ENCODE results near the gene PSMD14.

The PSMD14 gene

DNA sequence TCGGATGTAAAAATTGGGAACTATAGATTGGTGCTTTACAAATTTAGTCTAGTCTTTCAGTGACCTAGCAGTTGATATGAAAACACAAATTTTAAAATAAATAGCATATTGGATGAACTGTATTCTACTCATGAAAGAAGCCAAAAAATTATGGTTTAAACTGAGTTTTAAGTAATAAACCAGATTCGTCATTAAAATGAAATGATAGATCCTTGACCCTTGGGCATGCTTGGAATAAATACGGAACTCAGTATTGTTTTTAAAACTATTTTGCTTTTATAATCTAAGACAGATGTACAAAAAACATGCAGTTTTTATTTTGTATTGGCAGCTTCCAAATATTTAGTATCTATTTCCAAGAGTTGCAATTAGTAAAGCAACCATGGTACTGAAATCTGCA is 73.3 kb downstream of the PSMD14 start:
- no peak for DNase-seq (ENCODE audit: low read depth in 1 of 2, low spot score in 1 of 2)

DNA sequence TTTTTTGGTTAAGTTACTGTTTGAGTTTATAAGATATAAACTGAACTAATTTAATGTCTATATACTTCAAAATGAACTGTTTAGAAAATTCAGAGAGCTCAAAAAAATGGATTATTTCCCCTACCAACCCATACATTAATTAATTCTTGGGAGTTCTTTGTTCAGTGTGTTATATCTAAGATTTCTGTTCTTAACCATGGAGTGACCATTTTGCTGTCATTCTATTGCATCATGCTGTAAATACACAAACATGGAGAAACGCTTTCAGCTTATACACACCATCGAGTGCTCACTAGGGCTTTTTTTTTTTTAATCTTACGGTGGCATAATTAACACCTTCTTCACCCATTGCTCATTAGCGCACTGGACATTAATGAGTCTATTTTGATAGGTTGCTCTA is 74.5 kb downstream of the PSMD14 start:
- DNase-seq (ENCODE audit: low read depth in 1 of 2, low spot score in 1 of 2): no peak

DNA sequence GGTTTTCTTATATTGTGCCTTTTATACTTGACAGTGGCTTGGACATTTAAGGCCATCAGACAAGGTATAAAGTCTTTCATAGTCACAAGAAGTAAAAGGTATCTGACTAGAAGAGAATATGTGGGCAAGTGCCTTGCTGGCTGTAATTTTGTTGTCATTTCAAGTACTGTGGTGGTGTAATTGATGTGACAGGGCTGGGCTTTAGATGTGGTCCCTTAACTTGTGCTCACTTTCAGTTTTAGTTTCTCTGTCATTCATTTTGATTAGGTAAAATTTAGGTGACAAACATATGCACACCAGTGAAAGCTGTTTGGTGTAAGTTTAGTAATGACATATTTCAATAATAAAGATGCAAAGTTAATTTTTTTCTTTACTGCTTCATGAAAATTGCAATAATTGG is 76.6 kb downstream of the PSMD14 start:
- DNase-seq (ENCODE audit: low read depth in 1 of 2, low spot score in 1 of 2): no peak

- DNase-seq (ENCODE audit: low read depth in 1 of 2, low spot score in 1 of 2): no peak
Observed at GRCh38 chr2:161386228-161386824, 78.1 kb downstream of the PSMD14 start.

DNA sequence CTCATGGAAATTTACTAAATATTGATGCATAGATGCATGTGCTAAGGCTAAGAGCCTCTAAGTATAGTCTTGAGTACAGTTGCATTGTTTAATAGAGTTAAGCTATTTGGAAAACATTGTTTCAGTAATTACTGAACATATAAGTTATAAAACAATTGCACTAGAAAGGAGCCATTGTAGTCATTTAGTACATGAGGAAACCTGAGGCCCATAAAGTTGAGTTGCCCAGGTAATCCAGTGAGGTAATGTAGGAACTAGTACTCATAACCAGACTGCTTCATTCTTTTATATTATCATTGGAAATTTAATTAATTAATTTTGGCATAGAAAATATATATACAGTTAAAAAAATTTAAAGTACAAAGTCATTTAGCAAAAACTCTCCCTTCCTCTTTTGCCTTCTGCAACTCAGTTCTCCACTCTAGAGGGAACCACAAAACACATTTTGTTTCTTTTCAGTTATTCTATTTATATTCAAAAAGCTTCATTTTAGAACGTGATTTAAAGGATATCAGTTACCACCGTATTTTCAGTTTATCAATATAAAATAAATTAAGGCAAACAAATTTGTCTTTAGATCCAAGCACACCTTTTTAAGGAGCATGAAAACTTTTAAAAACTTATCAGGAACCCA is 80.0 kb downstream of the PSMD14 start:
- no peak for DNase-seq (ENCODE audit: low read depth in 1 of 2, low spot score in 1 of 2)

DNA sequence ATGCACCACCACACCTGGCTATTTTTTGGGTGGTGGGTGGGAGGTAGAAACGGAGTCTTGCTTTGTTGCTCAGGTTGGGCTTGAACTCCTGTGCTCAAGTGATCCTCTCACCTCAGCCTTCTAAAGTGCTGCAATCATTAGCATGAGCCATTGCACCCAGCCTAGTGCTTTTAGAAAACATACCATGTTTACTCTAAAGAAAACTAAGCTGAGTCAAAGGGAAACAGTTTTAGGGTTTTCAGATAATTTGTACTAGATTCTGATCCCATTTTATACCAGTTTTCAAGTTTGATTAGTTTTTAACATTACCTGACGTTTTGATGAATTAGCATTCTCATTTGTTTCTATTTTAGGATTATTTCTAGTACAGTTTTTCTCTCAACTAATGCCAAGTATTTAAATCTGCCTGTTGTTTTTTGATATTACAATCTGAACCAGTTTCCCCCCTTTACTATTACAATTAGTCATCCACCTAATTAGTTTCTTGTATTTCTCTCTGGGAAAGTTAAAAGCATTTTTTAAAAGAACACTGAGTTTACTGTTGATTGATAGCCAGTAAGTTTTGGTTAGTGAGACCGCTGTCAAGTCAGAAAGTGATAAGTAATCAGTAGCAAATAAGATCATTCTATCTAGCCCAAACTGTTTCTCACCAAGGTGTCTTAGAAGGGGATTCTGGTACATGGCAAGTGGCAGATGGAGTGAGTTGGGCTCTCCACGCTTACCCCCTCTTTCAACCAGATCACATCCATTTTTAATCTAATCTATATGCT is 83.7 kb downstream of the PSMD14 start:
- DNase-seq (ENCODE audit: low read depth in 1 of 2, low spot score in 1 of 2): no peak

GRCh38 chr2:161400076-161400475 is 91.9 kb downstream of the PSMD14 start:
- no peak for DNase-seq (ENCODE audit: low read depth in 1 of 2, low spot score in 1 of 2)

GRCh38 chr2:161402297-161402696 is 94.1 kb downstream of the PSMD14 start:
- no peak for DNase-seq (ENCODE audit: low read depth in 1 of 2, low spot score in 1 of 2)

- no peak for DNase-seq (ENCODE audit: low read depth in 1 of 2, low spot score in 1 of 2)
Observed at GRCh38 chr2:161406316-161406715, 98.1 kb downstream of the PSMD14 start.

GRCh38 chr2:161407597-161407996 is 99.4 kb downstream of the PSMD14 start:
- DNase-seq (ENCODE audit: low read depth in 1 of 2, low spot score in 1 of 2): no peak

DNA sequence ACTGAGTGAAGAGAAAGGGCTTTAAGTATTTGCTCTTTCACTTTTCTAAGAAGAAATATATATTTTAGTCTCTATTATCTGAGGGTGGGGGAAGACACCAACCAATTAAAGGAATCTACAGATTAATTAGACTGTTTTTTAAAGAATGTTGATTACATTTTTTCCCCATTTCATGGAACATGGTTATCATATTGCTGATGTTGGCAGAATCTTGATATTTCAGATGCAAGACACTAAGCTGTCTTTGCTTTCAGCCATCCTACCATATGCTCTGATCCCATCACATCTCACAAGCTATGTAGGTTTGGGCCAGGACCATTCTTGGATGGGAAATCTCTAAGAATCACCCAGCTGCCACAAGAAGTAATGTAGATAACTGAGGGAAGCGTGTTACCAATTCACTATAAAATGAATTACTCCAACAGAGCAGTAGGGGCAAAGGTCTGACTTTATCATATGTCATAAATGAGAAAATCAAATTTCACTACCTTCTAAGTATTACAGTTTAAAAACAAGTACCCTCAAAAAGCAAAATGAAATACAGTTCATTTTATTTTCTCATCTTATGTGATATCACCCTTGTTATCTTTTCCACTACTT is 101.2 kb downstream of the PSMD14 start:
- no peak for DNase-seq (ENCODE audit: low read depth in 1 of 2, low spot score in 1 of 2)

GRCh38 chr2:161412346-161412745 is 104.1 kb downstream of the PSMD14 start:
- no peak for DNase-seq (ENCODE audit: low read depth in 1 of 2, low spot score in 1 of 2)

GRCh38 chr2:161414042-161415033 is 106.1 kb downstream of the PSMD14 start:
- DNase-seq (ENCODE audit: low read depth in 1 of 2, low spot score in 1 of 2): no peak

DNA sequence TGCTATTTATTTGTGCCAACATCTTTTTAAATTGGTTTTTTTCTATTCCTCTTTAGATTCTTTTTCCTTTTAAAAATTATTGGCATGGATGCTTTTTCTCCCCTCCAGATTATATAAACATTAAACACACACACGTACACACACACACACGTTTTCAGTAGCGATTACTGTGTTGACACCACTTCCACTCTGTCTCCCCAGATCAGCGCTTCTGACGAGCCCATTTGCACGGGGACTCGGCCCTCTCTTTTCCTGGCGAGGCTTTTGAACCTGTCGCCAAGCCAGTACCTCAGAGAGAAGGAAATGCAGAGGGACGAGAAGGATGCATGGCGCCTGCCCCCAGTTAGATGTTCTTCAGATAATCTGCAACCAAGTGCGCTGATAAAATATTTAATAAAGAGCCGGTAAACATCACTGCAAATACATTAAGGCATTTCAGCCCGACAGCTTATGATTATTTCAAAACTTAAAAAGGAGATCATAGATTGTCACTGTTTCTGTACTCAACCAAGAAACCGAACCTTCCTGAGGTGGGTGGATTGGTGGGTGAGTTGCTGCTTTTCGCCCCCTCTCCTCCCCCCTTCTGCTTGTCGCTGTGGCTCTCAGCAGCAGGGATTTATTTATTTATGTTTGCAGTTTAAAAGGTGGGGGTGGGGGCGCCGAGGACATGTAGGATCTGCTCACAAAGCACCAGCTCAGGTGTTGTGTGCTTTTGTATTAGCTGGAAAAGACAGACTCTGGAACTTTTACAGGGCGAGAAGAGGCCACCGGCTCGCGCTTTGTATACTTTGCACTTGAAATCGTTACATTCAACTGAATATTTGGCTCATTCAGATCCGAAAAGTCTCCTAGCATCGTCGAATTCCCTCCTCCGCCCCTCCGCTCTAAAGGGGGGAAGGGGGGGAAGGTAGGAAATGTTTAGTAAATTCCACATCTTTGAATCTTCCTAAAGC is 107.1 kb downstream of the PSMD14 start:
- DNase-seq (ENCODE audit: low read depth in 1 of 2, low spot score in 1 of 2): no peak

DNA sequence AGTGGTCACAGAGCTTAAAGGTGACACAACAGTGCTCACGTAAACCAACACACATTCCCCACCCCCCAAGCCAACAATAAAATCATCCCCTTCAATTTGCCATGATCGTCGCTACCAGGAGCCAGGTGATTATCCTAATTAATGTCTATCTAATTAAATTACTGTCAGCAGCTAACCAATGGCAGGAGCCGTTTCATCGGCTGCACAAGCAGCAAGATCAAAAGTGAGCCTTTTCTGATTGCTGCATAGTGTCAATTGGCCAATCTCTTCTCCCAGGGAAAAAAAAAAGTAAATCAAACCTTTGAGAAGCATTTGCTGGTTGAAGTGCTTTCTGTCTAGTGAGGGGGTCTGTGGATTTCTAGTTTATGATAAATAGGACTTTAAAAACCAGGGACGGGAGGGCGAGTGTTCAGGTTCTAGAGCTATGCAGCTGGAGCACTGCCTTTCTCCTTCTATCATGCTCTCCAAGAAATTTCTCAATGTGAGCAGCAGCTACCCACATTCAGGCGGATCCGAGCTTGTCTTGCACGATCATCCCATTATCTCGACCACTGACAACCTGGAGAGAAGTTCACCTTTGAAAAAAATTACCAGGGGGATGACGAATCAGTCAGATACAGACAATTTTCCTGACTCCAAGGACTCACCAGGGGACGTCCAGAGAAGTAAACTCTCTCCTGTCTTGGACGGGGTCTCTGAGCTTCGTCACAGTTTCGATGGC is 107.9 kb downstream of the PSMD14 start, which contains the start of gene TBR1:
TBR1 (plus strand) TSS at position 311 of the 721 bp plus-strand sequence; CDS start at position 425, 114 bp downstream.
- no peak for DNase-seq (ENCODE audit: low read depth in 1 of 2, low spot score in 1 of 2)

DNA sequence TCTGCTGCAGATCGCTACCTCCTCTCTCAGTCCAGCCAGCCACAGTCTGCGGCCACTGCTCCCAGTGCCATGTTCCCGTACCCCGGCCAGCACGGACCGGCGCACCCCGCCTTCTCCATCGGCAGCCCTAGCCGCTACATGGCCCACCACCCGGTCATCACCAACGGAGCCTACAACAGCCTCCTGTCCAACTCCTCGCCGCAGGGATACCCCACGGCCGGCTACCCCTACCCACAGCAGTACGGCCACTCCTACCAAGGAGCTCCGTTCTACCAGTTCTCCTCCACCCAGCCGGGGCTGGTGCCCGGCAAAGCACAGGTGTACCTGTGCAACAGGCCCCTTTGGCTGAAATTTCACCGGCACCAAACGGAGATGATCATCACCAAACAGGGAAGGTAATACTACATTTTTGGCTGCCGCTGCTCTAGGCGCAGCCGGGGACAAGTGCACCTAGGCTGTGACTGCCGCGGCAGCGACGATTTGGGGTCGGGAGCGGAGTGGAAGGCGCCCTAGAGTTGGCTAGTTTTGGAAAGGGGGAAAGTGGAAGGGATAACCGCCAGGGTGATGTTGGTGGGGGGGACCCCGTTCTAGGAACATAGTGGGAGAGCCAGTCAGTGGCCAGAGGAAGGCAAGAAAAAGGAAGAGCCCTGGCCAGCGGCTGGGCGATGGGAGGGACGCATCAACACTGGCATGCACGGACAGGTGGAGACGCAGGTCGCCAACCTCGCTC is 108.6 kb downstream of the PSMD14 start:
- DNase-seq (ENCODE audit: low read depth in 1 of 2, low spot score in 1 of 2): no peak

GRCh38 chr2:161417438-161418274 is 109.4 kb downstream of the PSMD14 start:
- no peak for DNase-seq (ENCODE audit: low read depth in 1 of 2, low spot score in 1 of 2)
